ENCODE data around the gene AGAP3. TPM values are rescaled to one million over a fixed set of nuclear protein-coding genes. Genes with fewer than 3 reads are reported as not detected.

The AGAP3 gene
- total RNA-seq, 4 donors from 2014 or later = 68.6 to 100 (median 72.2) TPM

- TF ChIP-seq, protein P1, sequence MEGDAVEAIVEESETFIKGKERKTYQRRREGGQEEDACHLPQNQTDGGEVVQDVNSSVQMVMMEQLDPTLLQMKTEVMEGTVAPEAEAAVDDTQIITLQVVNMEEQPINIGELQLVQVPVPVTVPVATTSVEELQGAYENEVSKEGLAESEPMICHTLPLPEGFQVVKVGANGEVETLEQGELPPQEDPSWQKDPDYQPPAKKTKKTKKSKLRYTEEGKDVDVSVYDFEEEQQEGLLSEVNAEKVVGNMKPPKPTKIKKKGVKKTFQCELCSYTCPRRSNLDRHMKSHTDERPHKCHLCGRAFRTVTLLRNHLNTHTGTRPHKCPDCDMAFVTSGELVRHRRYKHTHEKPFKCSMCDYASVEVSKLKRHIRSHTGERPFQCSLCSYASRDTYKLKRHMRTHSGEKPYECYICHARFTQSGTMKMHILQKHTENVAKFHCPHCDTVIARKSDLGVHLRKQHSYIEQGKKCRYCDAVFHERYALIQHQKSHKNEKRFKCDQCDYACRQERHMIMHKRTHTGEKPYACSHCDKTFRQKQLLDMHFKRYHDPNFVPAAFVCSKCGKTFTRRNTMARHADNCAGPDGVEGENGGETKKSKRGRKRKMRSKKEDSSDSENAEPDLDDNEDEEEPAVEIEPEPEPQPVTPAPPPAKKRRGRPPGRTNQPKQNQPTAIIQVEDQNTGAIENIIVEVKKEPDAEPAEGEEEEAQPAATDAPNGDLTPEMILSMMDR (IDR thresholded peaks at IDR 0.05) = no peak
- no peaks in the 10 kb centered on the region for H3K9me3 ChIP-seq
- no peak for DNase-seq
- WGBS, 2 donors = 67 to 72% methylated on average over 7 of the region's 7 CpGs
- H3K4me1 ChIP-seq = no peaks in the 10 kb centered on the region
- no peak overlapping the region for H3K27ac ChIP-seq
- no peaks in the 10 kb centered on the region for H3K36me3 ChIP-seq
- H3K27me3 ChIP-seq = peaks cover 0 to 79% (median 0%) of the 10 kb centered on the region in 4 donors
- intact Hi-C loops (cut with DNase I) = no loop called here
- H3K4me3 ChIP-seq = no peak overlapping the region
Measured at GRCh38 chr7:151157645-151158329, 71.5 kb downstream of the AGAP3 start.

DNA sequence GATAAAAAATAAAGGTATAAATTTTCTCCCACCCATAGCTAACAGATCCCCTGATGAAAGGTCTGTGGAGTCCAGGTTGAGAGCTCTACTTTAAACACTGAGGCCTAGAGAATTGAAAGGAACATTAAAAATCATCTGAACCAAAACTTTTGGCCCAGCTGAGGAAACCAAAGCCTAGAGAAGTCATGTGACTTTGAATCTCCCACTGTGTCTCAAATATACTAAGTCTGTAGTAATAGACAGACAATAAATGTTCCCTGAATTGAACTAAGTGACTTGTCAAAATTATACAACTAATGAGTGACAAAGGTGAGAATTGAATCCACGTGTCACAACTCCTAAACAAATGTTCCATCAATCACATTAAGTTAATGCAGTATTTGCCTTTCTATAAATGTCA lies 75.5 kb downstream of the AGAP3 start:
- no peak for TF ChIP-seq POLR2A (IDR thresholded peaks at IDR 0.05)
- TF ChIP-seq, protein P1 (IDR thresholded peaks at IDR 0.05) = no peak
- 78 to 81% methylated on average over 1 of the region's 1 CpG for WGBS, 2 donors
- Histone ChIP-seq H3K4me3 (no peak overlapping the region), H3K9me3 (no peaks in the 10 kb centered on the region), H3K27me3 (peaks cover 4 to 83% (median 8%) of the 10 kb centered on the region in 4 donors), H3K36me3 (no peaks in the 10 kb centered on the region), H3K4me1 (peaks cover 3 to 4% (median 3%) of the 10 kb centered on the region in 3 donors), H3K27ac (no peak overlapping the region)
- DNase-seq = no peak
- intact Hi-C loops (cut with DNase I) = no loop called here

- H3K9me3 ChIP-seq = no peaks in the 10 kb centered on the region
- peak overlapping the region; percentile 26 to 64 (median 44) for H3K4me3 ChIP-seq
- no peak for TF ChIP-seq POLR2A (IDR thresholded peaks at IDR 0.05)
- TF ChIP-seq, protein P1 (IDR thresholded peaks at IDR 0.05) = no peak
- 24 to 30% methylated on average over 9 to 13 of the region's 31 CpGs for WGBS, 2 donors
- peaks cover 11 to 21% (median 18%) of the 10 kb centered on the region in 3 donors for H3K4me1 ChIP-seq
- DNase-seq = no peak
- peaks cover 6 to 93% (median 13%) of the 10 kb centered on the region in 4 donors for H3K27me3 ChIP-seq
- no peaks in the 10 kb centered on the region for H3K36me3 ChIP-seq
- no peak overlapping the region for H3K27ac ChIP-seq
- intact Hi-C loops (cut with DNase I) = no loop called here
Measured at GRCh38 chr7:151166629-151167196, 80.4 kb downstream of the AGAP3 start.

- intact Hi-C loops (cut with DNase I) = no loop called here
- Histone ChIP-seq H3K27me3 (peaks cover 6 to 96% (median 13%) of the 10 kb centered on the region in 4 donors), H3K27ac (no peak within 1 kb of the TSS), H3K36me3 (no peaks in the 10 kb centered on the region), H3K4me3 (peak within 1 kb of the TSS; percentile 26 to 64 (median 44)), H3K9me3 (no peaks in the 10 kb centered on the region), H3K4me1 (peaks cover 11 to 21% (median 18%) of the 10 kb centered on the region in 3 donors)
- no peak for DNase-seq
- WGBS, 2 donors = 1% methylated on average over 31 of the region's 101 CpGs; no CpG with 5 or more reads in 1 of the 2 donors
- TF ChIP-seq, protein P1 (IDR thresholded peaks at IDR 0.05) = peak in 1 of 6 experiments; percentile 8
- no peak for TF ChIP-seq POLR2A (IDR thresholded peaks at IDR 0.05)
Measured at GRCh38 chr7:151167197-151167961, 81.1 kb downstream of the AGAP3 start, which contains the start of gene GBX1. GBX1 (minus strand) TSS chr7:151167694; CDS start chr7:151167548, 146 bp downstream.

Data from esophagus squamous epithelium (tissue), 5 donors.